G401.6 (cell line): ENCODE results near the gene DMWD.

ENCODE experiments used
- FAIRE-seq: peaks from 2 replicates; lab custom pipeline; 2012; peaks lifted over from hg19 to GRCh38; lab: Jason Lieb, UNC

Gene DMWD

GRCh38 chr19:45785781-45786532, 6.7 kb downstream of the DMWD start:
- no peak for FAIRE-seq

- no peak for FAIRE-seq
Measured at GRCh38 chr19:45785097-45785496, 7.5 kb downstream of the DMWD start.

- no peak for FAIRE-seq
Measured at GRCh38 chr19:45784096-45784495, 8.5 kb downstream of the DMWD start.

- peak; percentile 53 for FAIRE-seq
Measured at GRCh38 chr19:45782820-45783785, 9.5 kb downstream of the DMWD start.

GRCh38 chr19:45782162-45782691, 10.4 kb downstream of the DMWD start, which contains the start of gene DMPK:
Gene DMPK, minus strand, starts transcription at chr19:45782490. Its CDS starts 138 bp downstream, at chr19:45782352.
- FAIRE-seq, result no peak

- no peak for FAIRE-seq
Measured at GRCh38 chr19:45781214-45782161, 11.2 kb downstream of the DMWD start.

GRCh38 chr19:45780448-45781213, 12.0 kb downstream of the DMWD start:
- no peak for FAIRE-seq

GRCh38 chr19:45780146-45780447, 12.5 kb downstream of the DMWD start:
- no peak for FAIRE-seq

GRCh38 chr19:45779231-45780145, 13.2 kb downstream of the DMWD start:
- peak; percentile 88 for FAIRE-seq

GRCh38 chr19:45778010-45778661, 14.5 kb downstream of the DMWD start:
- FAIRE-seq, result no peak

GRCh38 chr19:45777395-45777961, 15.2 kb downstream of the DMWD start:
- FAIRE-seq, result no peak

- no peak for FAIRE-seq
Measured at GRCh38 chr19:45774765-45775164, 17.9 kb downstream of the DMWD start.

- no peak for FAIRE-seq
Measured at GRCh38 chr19:45773384-45773783, 19.3 kb downstream of the DMWD start.

- FAIRE-seq, result no peak
Measured at GRCh38 chr19:45772912-45773311, 19.7 kb downstream of the DMWD start.

- FAIRE-seq, result no peak
Measured at GRCh38 chr19:45772130-45772840, 20.4 kb downstream of the DMWD start.

GRCh38 chr19:45771311-45771933, 21.2 kb downstream of the DMWD start:
- no peak for FAIRE-seq

- peak; percentile 99 for FAIRE-seq
Measured at GRCh38 chr19:45770192-45771101, 22.2 kb downstream of the DMWD start.
